KMS-11 (cell line): ENCODE data around the gene SSBP3.
"Not testable (repeated sequence)": the region's sequence is repeated elsewhere in the genome, so short reads cannot be mapped to it uniquely, and the experiment has no call there.

Experiments used
- H2AFZ ChIP-seq: fragments of 200-600 bp; sonication (generic); 2 replicates; pipeline ENCODE4 v1.6.1; 2016; ENCODE audit warnings: antibody characterized with exemption, mixed run types, low read depth
- H3K27ac ChIP-seq: fragments of 200-600 bp; sonication (generic); 2 replicates; pipeline ENCODE4 v1.6.1; 2016; ENCODE audit warnings: mild to moderate bottlenecking, mixed run types
- H3K27me3 ChIP-seq: fragments of 200-600 bp; sonication (generic); 2 replicates; pipeline ENCODE4 v1.6.1; 2017; ENCODE audit warnings: mild to moderate bottlenecking, low read depth, mixed run types, moderate library complexity; ENCODE audit not compliant: insufficient read depth
- H3K36me3 ChIP-seq: fragments of 200-600 bp; sonication (generic); 2 replicates; pipeline ENCODE4 v1.6.1; 2017; ENCODE audit warnings: mild to moderate bottlenecking, mixed run types; ENCODE audit not compliant: insufficient read depth
- H3K4me1 ChIP-seq: fragments of 200-600 bp; sonication (generic); 2 replicates; pipeline ENCODE4 v1.6.1; 2016; ENCODE audit warnings: mild to moderate bottlenecking, low read depth, mixed run types; ENCODE audit not compliant: poor library complexity, severe bottlenecking
- H3K4me2 ChIP-seq: fragments of 200-600 bp; sonication (generic); 2 replicates; pipeline ENCODE4 v1.7.0; 2016; ENCODE audit warnings: mild to moderate bottlenecking, mixed run types
- H3K4me3 ChIP-seq: fragments of 200-600 bp; sonication (generic); IDR thresholded peaks from 2 replicates; pipeline ENCODE4 v1.6.1; 2017; ENCODE audit warnings: low read depth, low read length, mixed read lengths; ENCODE audit not compliant: insufficient read depth
- H3K79me2 ChIP-seq: fragments of 200-600 bp; sonication (generic); 2 replicates; pipeline ENCODE4 v1.6.1; 2016; ENCODE audit warnings: low read depth, mixed run types; ENCODE audit not compliant: insufficient read depth
- H3K9ac ChIP-seq: fragments of 200-600 bp; sonication (generic); 2 replicates; pipeline ENCODE4 v1.6.1; 2016; ENCODE audit warnings: mild to moderate bottlenecking, mixed run types
- H4K20me1 ChIP-seq: fragments of 200-600 bp; sonication (generic); 2 replicates; pipeline ENCODE4 v1.6.1; 2016; ENCODE audit warnings: mild to moderate bottlenecking, mixed run types; ENCODE audit not compliant: insufficient read depth
- TF ChIP-seq, protein P1 (sequence below): fragments of 200-600 bp; sonication (generic); conservative IDR thresholded peaks from 2 replicates; pipeline ENCODE4 v1.6.1; 2017; ENCODE audit warnings: low read depth, mild to moderate bottlenecking, antibody characterized with exemption, low read length, moderate library complexity, mixed read lengths

SSBP3 gene

DNA sequence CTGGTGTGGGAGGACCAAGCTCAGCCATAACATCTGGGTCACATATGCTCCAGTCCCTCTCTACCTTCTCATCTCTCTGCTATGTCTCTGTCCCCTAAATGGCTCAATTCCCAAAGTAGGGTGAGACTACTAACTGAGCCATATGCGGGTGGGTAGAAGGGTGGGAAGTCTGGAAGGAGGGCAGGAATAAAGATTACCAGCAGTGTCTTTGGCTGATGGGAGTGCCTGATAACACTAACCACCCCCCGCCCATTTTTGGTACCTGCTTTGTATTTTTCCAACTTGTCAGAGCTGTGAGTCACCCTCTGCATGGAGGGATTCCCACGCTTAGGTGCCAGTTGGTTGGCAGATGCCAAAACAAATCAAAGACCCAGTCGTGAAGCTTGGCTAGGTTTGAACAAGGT lies 14.9 kb upstream of the SSBP3 start:
- Histone ChIP-seq H2AFZ (no peak overlapping the region), H3K4me1 (no peaks in the 10 kb centered on the region), H3K27me3 (no peaks in the 10 kb centered on the region), H3K9ac (no peak overlapping the region), H3K79me2 (no peaks in the 10 kb centered on the region), H3K36me3 (no peaks in the 10 kb centered on the region), H3K4me3 (no peak overlapping the region), H3K4me2 (no peak overlapping the region), H4K20me1 (no peaks in the 10 kb centered on the region), H3K27ac (no peak overlapping the region)
- TF ChIP-seq, protein P1, sequence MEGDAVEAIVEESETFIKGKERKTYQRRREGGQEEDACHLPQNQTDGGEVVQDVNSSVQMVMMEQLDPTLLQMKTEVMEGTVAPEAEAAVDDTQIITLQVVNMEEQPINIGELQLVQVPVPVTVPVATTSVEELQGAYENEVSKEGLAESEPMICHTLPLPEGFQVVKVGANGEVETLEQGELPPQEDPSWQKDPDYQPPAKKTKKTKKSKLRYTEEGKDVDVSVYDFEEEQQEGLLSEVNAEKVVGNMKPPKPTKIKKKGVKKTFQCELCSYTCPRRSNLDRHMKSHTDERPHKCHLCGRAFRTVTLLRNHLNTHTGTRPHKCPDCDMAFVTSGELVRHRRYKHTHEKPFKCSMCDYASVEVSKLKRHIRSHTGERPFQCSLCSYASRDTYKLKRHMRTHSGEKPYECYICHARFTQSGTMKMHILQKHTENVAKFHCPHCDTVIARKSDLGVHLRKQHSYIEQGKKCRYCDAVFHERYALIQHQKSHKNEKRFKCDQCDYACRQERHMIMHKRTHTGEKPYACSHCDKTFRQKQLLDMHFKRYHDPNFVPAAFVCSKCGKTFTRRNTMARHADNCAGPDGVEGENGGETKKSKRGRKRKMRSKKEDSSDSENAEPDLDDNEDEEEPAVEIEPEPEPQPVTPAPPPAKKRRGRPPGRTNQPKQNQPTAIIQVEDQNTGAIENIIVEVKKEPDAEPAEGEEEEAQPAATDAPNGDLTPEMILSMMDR, result no peak

DNA sequence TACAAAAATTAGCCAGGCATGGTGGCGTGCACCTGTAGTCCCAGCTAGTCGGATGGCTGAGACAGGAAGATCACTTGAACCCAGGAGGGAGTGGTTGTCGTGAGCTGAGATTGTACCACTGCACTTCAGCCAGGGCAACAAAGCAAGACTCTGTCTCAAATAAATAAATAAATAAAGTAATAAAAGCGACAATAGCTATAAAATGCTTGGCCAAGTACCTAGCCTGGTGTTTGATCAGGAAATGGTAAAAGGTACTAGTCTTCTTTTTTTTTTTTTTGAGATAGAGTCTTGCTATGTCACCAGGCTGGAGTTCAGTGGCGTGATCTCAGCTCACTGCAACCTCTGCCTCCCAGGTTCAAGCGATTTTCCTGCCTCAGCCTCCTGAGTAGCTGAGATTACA lies 12.4 kb upstream of the SSBP3 start:
- H4K20me1 ChIP-seq, H2AFZ ChIP-seq, H3K4me3 ChIP-seq, H3K79me2 ChIP-seq, H3K4me1 ChIP-seq, H3K36me3 ChIP-seq, H3K4me2 ChIP-seq, H3K27ac ChIP-seq, H3K27me3 ChIP-seq, H3K9ac ChIP-seq: not testable (repeated sequence)

DNA sequence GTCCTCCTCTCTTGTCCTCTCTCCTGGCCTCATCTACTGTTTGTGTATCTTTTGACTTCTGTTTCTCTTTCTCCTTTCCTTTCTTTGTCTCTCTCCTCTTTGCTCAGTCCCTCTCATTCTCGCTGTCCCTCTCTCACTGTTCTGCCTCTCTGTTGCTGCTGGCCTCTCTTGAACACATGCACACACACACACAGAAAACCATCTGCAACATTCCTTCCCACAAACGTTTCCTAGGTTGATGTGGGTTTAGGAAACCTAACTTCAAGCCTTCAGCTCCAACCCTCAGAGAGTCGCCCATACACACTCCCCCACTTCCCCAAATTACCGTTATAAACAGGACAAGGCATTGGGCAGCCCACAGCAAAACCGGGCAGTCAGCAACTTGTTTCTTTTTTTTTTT lies 10.9 kb upstream of the SSBP3 start:
- Histone ChIP-seq H3K4me3 (no peak overlapping the region), H2AFZ (no peak overlapping the region), H3K4me2 (no peak overlapping the region), H3K4me1 (no peaks in the 10 kb centered on the region), H3K27ac (no peak overlapping the region), H3K9ac (no peak overlapping the region), H3K27me3 (no peaks in the 10 kb centered on the region), H4K20me1 (no peaks in the 10 kb centered on the region), H3K79me2 (no peaks in the 10 kb centered on the region), H3K36me3 (no peaks in the 10 kb centered on the region)
- TF ChIP-seq, protein P1, result no peak

DNA sequence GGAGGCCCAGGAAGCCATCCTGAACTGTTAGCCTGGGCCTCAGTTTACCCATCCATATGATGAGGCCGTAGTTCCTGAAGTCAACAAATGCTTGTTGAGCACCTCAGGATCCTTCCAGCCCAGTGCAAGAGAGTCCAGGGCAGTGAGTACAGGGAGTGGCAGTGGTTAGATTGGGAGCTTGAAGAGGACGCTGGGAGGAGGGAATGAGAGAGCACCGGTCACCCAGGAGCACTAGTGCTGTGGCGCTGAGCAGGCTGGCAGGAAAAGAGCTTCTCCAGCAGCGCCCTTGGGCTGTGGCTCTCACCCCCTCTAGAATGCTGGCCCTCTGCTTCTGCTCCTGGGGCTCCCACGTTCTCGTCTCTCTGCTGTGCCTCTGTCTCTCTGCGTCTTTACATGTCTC lies 10.2 kb upstream of the SSBP3 start:
- H3K27me3 ChIP-seq, result no peaks in the 10 kb centered on the region
- no peaks in the 10 kb centered on the region for H3K36me3 ChIP-seq
- H2AFZ ChIP-seq, result no peak overlapping the region
- H3K9ac ChIP-seq, result no peak overlapping the region
- no peaks in the 10 kb centered on the region for H3K4me1 ChIP-seq
- H3K79me2 ChIP-seq, result no peaks in the 10 kb centered on the region
- H3K27ac ChIP-seq, result no peak overlapping the region
- no peak overlapping the region for H3K4me2 ChIP-seq
- H4K20me1 ChIP-seq, result no peaks in the 10 kb centered on the region
- TF ChIP-seq, protein P1, result no peak
- H3K4me3 ChIP-seq, result no peak overlapping the region

DNA sequence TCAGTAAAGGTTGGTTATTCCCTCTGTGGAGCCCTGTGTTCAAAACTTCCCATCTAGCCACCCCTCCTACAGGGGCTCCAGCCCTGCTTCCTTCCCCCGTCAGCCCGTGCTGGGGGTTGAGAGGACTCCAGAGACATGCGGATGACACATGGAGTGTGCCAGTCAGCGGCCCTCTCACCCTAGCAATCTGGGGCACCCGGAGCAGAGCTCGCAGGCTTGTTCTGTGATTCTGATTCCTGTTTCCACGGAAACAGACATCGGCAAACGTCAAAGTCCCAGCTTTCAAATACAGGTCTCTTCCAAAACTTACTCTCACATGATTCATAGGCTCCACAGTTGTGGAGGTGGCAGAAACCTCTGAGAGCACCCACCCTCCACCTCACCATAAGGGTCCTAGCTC lies 9.8 kb upstream of the SSBP3 start:
- Histone ChIP-seq H3K4me3 (no peak overlapping the region), H3K27me3 (no peaks in the 10 kb centered on the region), H3K27ac (no peak overlapping the region), H3K4me1 (no peaks in the 10 kb centered on the region), H2AFZ (no peak overlapping the region), H3K9ac (no peak overlapping the region), H3K4me2 (no peak overlapping the region), H4K20me1 (no peaks in the 10 kb centered on the region), H3K79me2 (no peaks in the 10 kb centered on the region), H3K36me3 (no peaks in the 10 kb centered on the region)
- TF ChIP-seq, protein P1, result no peak
